GM10248 (cell line): Measurements from ENCODE around the gene CDKAL1.

Experiments used
- CTCF ChIA-PET: fragments of 300-600 bp; sonication (Branson Sonifier 250); formaldehyde crosslinking; extraction: SDS; loops from one replicate; lab custom pipeline; 2021; ENCODE audit warnings: antibody characterized with exemption; lab: Yijun Ruan, JAX
- POLR2A ChIA-PET: fragments of 350-650 bp; sonication (Branson Sonifier 250); formaldehyde crosslinking; extraction: SDS; loops from one replicate; lab custom pipeline; 2020; ENCODE audit warnings: antibody characterized with exemption; lab: Yijun Ruan, JAX
- DNase-seq: peaks from one replicate; pipeline ENCODE4 v3.0.0; 2012; ENCODE audit errors: extremely low spot score
- TF ChIP-seq, protein P1 (sequence below): IDR thresholded peaks from 2 replicates; pipeline ENCODE4 v1.5.1; 2012; ENCODE audit warnings: mild to moderate bottlenecking, low read depth; ENCODE audit errors: extremely low read depth, missing control alignments, control extremely low read depth

Gene CDKAL1

DNA sequence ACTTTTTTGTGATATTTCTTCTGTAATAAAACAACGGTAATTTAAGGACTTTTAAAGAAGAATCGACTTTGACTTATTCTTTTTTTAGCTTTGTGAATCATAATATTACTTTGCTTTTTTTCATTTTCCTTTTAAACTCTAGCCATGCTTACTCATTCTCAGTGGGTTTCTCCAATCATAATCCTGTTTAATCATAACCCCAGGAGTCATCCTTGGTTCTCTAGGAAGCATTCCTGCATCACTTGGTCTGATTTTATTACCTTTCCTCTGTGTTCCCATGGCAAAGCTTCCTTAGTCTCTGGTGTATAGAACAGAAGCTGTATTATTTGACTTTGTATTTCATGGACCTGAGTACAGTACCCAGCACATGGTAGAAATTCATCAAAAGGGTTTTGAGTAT is 223.5 kb downstream of the CDKAL1 start:
- CTCF ChIA-PET = interaction anchor here (1.1 kb wide), 1 partner anchor 11 kb away, joined by 3 read pairs; no protein-coding TSS in a partner anchor

DNA sequence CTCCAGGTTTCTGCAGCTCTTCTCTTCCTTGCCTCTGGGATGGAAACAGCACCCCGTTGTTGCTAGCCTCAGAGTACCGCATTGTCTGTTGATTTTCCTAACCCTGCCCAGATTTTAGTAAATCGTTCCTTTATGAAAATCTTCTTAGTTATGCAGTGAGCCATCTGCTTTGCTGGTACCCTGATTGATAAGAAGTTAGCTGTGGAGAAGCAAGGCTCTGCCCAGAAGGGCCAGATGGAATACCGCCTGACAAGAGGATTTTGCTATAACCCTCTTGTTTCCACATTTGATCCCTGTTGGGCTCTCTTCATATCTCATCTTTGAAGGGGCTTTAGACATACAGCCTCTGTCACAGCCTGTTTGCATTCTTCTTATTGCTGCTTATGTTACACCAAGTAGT is 229.0 kb downstream of the CDKAL1 start:
- ChIA-PET CTCF (interaction anchor here (1.1 kb wide), 1 partner anchor 12 kb away, joined by 3 read pairs; no protein-coding TSS in a partner anchor), POLR2A (no interaction called here)
- TF ChIP-seq, protein P1, sequence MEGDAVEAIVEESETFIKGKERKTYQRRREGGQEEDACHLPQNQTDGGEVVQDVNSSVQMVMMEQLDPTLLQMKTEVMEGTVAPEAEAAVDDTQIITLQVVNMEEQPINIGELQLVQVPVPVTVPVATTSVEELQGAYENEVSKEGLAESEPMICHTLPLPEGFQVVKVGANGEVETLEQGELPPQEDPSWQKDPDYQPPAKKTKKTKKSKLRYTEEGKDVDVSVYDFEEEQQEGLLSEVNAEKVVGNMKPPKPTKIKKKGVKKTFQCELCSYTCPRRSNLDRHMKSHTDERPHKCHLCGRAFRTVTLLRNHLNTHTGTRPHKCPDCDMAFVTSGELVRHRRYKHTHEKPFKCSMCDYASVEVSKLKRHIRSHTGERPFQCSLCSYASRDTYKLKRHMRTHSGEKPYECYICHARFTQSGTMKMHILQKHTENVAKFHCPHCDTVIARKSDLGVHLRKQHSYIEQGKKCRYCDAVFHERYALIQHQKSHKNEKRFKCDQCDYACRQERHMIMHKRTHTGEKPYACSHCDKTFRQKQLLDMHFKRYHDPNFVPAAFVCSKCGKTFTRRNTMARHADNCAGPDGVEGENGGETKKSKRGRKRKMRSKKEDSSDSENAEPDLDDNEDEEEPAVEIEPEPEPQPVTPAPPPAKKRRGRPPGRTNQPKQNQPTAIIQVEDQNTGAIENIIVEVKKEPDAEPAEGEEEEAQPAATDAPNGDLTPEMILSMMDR = no peak
- no peak for DNase-seq

More for the DNA sequence above, 223.5 kb downstream of the CDKAL1 start:
- TF ChIP-seq, protein P1 = no peak
- DNase-seq = no peak
- POLR2A ChIA-PET = no interaction called here

DNA sequence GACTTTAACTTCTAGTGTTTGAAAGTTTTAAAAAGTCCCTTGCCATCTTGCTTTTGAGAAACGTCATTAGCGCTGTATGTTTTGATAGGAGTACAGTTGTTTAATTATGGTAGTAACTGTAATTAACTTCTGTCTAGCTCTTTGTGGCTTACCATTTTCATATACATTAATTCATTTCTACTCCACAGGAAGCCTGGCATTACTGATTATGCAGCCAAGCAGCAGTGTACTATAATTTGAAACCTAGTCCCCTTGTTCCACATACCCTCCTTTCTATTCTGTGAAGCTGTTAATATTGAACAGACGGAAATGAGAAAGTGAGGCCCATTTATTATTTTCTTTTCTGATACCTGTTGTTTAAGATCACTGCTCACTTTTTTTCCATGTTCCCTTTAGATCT is 235.4 kb downstream of the CDKAL1 start:
- POLR2A ChIA-PET = no interaction called here
- TF ChIP-seq, protein P1 = no peak
- CTCF ChIA-PET = interaction anchor here (1.5 kb wide), 1 partner anchor 7 kb away, joined by 5 read pairs; no protein-coding TSS in a partner anchor
- DNase-seq = no peak

DNA sequence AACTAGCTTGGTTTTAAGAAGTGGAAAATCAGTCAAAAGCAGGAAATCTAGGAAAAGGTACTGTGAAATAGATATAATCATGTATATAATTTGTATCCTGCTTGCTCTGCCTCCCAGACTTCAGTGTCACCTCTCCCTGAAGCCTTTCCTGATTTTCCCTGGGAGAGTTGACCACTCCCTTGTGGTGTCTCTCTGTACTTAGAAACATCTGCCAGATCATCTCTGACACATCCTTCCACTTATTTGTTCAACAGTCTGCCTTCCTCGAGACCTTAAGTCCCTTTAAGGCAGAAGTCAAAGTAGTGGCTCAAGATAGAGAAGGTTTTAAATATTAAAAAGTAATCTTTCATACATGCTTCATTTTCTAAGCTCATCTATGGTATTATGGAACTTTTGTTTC is 236.5 kb downstream of the CDKAL1 start:
- ChIA-PET POLR2A (no interaction called here), CTCF (interaction anchor here (1.6 kb wide), 1 partner anchor 19 kb away, joined by 3 read pairs; no protein-coding TSS in a partner anchor)
- TF ChIP-seq, protein P1 = no peak
- no peak for DNase-seq

DNA sequence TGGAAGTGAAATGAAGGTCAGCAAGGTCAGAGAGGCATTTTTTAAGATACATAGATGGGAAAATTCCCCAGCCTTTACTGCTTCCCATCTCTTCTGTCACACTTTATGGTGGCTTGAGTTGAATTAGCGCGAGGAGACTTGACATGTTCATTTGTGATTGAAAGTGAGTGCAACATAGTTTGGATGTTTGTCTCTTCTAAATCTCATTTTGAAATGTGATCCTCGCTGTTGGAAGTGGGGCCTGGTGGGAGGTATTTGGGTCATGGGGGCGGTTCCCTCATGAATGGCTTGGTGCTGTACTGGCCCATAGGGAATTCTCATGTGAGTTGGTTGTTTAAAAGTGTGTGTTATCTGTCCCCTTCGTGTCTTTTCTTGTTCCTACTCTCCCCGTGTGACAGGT is 237.2 kb downstream of the CDKAL1 start:
- no peak for DNase-seq
- TF ChIP-seq, protein P1 = no peak
- ChIA-PET POLR2A (no interaction called here), CTCF (interaction anchor here (1.6 kb wide), 1 partner anchor 19 kb away, joined by 3 read pairs; no protein-coding TSS in a partner anchor)

DNA sequence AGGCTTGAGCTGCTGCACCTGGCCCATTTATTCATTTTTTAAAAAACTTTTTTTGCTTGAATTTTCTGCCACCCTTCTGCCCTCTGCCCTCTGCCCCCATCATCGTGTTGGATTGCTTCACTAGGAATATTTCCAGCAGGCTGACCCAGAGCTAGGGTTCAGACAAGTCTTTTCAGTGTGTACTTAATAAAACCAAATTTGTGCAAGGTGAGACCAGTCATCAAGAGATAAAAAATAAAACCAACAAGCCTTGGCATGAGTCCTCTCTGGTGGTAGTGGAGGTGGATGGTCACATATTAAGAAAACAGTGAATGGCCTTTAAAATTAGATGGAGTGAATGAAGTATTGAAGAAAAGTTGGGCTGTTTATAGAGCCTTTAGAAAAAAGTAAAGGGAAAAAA is 239.6 kb downstream of the CDKAL1 start:
- ChIA-PET POLR2A (no interaction called here), CTCF (interaction anchor here (1.1 kb wide), 2 partner anchors 13 to 16 kb away, joined by 5 to 6 read pairs; no protein-coding TSS in a partner anchor)
- TF ChIP-seq, protein P1 = no peak
- DNase-seq = no peak
